GM12874 (cell line): ENCODE results near the gene CD151.

Experiments
- TF ChIP-seq, protein P1 (sequence below): IDR thresholded peaks from 2 replicates; pipeline ENCODE4 v1.5.1; 2011; ENCODE audit warnings: low read depth, mild to moderate bottlenecking, control low read depth, low read length, moderate library complexity; ENCODE audit not compliant: insufficient read depth

Gene CD151

DNA sequence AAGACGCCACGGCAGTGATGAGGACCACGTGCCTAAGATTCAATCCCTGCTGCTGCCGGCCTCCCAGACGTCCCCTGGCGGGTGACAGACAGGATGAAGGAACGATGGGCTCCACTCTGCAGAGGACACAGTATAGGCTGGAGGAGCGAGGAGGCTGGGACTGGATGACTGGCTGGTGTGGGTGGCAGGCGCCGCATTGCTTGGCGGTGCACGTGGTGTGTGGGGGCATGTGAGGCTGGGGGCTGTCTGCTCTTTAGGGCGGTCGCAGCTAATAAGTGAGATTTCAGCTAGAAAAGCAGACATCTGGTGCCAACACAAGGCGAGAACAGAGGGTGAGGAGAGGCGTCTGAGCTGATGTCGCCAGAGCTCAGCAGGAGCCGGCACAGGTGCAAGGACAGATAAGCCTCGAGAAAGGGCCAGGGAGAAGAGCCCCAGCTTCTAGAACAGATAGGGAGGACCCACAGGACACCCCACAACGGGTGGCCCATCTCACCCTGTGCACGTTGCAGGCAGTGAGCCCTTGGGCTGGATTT is 43.1 kb downstream of the CD151 start:
- TF ChIP-seq, protein P1, sequence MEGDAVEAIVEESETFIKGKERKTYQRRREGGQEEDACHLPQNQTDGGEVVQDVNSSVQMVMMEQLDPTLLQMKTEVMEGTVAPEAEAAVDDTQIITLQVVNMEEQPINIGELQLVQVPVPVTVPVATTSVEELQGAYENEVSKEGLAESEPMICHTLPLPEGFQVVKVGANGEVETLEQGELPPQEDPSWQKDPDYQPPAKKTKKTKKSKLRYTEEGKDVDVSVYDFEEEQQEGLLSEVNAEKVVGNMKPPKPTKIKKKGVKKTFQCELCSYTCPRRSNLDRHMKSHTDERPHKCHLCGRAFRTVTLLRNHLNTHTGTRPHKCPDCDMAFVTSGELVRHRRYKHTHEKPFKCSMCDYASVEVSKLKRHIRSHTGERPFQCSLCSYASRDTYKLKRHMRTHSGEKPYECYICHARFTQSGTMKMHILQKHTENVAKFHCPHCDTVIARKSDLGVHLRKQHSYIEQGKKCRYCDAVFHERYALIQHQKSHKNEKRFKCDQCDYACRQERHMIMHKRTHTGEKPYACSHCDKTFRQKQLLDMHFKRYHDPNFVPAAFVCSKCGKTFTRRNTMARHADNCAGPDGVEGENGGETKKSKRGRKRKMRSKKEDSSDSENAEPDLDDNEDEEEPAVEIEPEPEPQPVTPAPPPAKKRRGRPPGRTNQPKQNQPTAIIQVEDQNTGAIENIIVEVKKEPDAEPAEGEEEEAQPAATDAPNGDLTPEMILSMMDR, result no peak

DNA sequence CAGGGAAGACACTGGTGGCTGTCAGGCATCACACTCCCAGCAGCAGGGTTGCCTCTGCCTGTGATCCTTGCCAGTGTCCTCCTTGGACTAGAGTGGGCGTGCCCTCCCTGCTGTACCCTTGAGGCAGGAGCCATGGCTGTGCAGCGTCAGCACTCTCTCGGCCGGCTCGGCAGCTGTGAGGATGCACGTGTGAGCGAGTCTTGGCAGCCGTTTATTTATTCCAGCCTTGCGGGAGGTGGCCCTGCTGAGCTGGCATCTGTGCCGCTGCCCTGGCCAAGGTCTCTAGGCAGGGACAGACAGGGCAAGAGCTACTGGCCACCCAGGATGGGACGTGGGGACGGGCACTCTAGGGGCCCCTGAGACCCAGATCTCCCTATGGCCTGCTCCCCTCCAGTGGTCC is 43.8 kb downstream of the CD151 start:
- TF ChIP-seq, protein P1, result no peak

DNA sequence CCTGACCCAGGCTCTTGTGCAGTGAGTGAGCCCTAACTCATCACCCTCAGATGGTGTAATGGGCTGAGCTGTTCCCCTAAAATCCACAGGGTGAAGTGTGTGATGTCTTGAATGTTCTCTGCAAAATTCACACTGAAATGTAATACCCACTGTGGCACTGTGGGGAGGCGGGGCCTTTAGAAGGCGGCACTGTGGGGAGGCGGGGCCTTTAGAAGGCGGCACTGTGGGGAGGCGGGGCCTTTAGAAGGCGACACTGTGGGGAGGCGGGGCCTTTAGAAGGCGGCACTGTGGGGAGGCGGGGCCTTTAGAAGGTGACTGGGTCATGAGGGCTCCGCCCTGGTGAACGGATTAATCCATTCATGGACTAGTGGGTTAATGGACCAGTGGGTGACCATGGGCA is 44.8 kb downstream of the CD151 start:
- TF ChIP-seq, protein P1, result no peak

DNA sequence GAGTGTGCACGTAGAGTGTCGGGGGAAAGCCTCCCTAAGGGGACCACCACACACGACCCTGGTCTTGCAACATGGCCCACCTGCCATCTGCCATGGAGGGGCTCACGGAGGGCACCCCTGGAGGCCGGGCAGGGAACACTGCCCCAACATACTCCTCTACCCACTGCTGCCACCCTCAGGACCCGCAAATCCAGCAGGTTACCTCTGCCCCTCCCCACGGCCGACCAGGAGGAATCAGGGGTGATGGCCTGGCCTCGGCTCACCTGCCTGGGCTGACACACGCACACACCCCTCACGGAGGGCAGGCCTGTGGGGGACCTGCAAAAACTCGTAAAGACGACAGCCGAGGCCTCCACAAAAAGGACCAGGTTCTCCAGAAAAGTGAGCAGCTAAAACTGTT is 47.7 kb downstream of the CD151 start:
- TF ChIP-seq, protein P1, result no peak

DNA sequence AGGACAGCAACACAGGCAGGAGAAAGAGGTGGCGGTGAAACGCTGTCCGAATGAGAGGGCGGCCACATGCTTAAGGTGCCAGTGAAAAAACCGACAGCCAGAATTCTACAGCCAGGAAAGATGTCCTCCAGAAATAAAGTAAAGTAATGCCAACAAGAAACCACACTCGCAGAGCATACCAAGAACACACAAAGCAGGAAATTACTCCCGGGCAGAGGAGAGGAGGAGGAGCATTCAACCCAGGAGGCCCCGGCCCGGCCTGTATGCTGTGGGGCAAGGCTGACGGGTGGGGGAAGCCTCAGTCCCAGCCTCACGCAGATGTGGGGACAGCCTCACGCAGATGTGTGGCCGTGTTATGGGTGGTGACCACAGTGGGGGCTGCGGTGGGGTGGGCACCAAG is 49.8 kb downstream of the CD151 start:
- TF ChIP-seq, protein P1, result no peak

DNA sequence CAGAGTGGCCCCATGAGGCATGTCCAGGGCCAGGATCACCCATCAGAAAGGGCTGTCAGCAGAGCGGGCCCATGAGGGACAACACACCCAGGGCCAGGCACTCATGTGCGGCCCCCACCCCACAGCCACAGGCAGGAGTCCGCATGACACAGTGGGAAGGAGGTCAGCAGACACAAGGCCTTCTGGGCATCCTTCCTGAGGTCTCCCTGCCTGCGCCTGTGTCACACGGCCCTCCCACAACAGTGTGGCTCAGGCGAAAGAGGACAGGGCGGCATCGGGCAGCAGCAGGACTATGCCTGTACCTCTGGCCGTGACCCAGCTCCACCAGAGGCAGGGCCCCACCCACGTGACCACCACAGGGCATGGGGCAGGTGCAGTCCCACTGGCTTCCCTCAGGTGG is 50.8 kb downstream of the CD151 start:
- TF ChIP-seq, protein P1, result no peak

DNA sequence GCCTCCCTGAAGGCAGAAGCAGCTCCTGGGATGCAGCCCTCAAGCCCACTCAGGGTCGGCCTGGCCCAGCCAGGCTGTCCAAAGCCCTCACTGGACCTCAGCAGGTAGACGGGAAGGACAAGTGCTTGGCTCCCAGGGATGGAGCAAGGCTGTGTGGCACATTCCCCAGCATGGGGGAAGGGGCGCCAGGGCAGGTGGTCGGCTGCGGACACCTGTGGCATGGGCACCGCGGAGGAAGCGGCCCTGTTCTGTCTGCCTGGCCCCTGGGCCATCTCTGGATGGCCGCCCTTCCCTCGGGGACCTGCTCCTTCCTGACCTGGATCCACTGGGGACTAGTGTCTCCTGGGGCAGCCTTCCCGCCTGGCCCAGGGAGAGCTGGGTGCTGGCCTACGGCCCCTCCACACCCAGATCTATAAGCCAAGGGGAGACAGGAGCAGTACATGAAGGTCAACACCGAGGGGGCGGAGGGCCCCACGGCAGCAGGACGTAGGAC is 51.9 kb downstream of the CD151 start:
- TF ChIP-seq, protein P1, result no peak

DNA sequence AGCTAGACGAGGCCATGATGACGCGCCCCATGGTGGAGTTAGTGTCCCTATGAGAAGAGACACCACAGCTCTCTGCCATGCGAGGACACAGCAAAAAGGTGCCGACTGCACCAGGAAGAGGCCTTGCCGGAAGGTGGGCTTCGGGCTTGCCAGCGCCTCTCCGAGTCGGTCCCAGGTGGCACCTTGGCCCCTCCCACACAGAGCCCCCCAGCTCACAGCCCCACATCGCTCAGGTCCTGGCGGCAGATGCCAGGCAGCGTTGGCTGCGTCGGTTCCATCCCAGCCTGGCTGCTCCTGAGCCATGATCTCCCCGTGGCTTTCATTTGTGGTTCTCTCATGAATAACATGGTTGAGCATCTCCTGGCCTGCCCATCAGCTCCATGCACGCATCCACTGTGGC is 53.8 kb downstream of the CD151 start:
- TF ChIP-seq, protein P1, result no peak
